SK-N-SH (cell line): ENCODE data around the gene WWP2.

Experiments
- CTCF ChIP-seq: fragments of 200-600 bp; sonication (generic); IDR thresholded peaks from 2 replicates; pipeline ENCODE4 v1.6.1; 2017; ENCODE audit warnings: antibody characterized with exemption, mild to moderate bottlenecking, moderate library complexity
- EP300 ChIP-seq, 2 experiments: IDR thresholded peaks; 2 replicates each; pipeline versions ENCODE4 v1.4.0 to v1.6.1; 2012; ENCODE audit warnings: borderline replicate concordance in 1 of 2, low read depth in 1 of 2, low read length in 1 of 2
- POLR2AphosphoS5 ChIP-seq: IDR thresholded peaks from 2 replicates; pipeline ENCODE4 v1.6.1; 2012; ENCODE audit warnings: low read depth, low read length
- RXRA ChIP-seq: IDR thresholded peaks from 2 replicates; pipeline ENCODE4 v1.4.0; 2012; ENCODE audit warnings: low read depth, mild to moderate bottlenecking, borderline replicate concordance
- TEAD4 ChIP-seq: IDR thresholded peaks from 2 replicates; pipeline ENCODE4 v1.4.0; 2012; ENCODE audit warnings: mild to moderate bottlenecking, borderline replicate concordance; ENCODE audit not compliant: insufficient read depth
- USF1 ChIP-seq: IDR thresholded peaks from 2 replicates; pipeline ENCODE4 v1.4.0; 2012; ENCODE audit warnings: low read depth, borderline replicate concordance
- USF2 ChIP-seq: fragments of 150-350 bp; IDR thresholded peaks from 2 replicates; pipeline ENCODE4 v1.6.1; 2017; ENCODE audit warnings: antibody characterized with exemption, low read length, low read depth, borderline replicate concordance

GRCh38 chr16:69935740-69936139 lies 173.6 kb downstream of the WWP2 start:
- TF ChIP-seq CTCF, result no peak
- no peak for TF ChIP-seq POLR2AphosphoS5
- no peak for TF ChIP-seq RXRA
- no peak for TF ChIP-seq USF2
- TF ChIP-seq TEAD4, result no peak
- no peak for TF ChIP-seq EP300 (IDR thresholded peaks at IDR 0.05; ENCODE audit: borderline replicate concordance in 1 of 2, low read depth in 1 of 2, low read length in 1 of 2)
- no peak for TF ChIP-seq USF1
